GM12892 (cell line): ENCODE measurements around the gene OAF.
A peak's percentile ranks its signal among the peaks of the same experiment; 100 is the strongest.

Source experiments
- DNase-seq: peaks from one replicate; pipeline ENCODE4 v3.0.0; 2011; ENCODE audit not compliant: insufficient read length
- FAIRE-seq: peaks from 2 replicates; lab custom pipeline; 2011; peaks lifted over from hg19 to GRCh38; lab: Jason Lieb, UNC
- POLR2A ChIP-seq: IDR thresholded peaks from 2 replicates; pipeline ENCODE4 v1.6.1; 2011; ENCODE audit warnings: low read depth, low read length, control low read depth
- POLR2AphosphoS5 ChIP-seq: IDR thresholded peaks from 2 replicates; pipeline ENCODE4 v1.6.1; 2011; ENCODE audit warnings: low read depth, low read length, control low read depth
- TAF1 ChIP-seq: IDR thresholded peaks from 2 replicates; pipeline ENCODE4 v1.6.1; 2011; ENCODE audit warnings: low read depth, mild to moderate bottlenecking, control low read depth, low read length, borderline replicate concordance

Gene OAF

DNA sequence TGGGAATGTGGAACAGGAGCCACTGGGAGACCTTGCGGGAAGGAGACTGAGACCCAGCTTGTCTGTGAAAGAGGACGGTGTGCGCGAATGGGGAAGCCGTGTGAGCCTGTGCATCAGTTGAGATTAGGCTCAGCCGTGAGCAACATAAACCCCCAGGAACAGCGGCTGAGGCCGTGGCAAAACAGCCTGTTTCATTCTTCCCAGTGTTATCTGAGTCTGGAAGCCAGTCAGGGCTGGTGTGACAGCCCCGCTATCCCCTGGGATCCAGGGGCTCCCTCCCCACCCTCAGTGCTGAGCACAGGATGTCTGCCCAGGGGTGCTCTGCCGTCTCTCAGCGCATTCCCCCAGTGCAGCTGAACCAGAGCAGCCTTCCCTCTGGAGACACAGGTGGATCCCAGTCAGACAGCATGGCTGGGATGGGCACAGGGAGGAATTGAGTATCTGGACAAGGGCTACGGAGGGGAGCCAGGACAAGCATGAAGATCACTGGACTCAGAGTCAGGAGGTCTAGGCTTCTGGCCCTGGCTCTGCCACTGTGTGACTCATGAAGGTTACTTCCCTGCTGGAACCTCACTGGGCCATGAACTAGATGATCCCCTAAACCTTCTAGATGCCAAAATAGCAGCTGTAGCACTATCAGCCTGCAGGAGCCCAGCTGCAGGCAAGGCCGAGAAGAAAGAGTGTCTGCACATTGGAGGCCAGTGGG, 8.6 kb downstream of the OAF start:
- TF ChIP-seq POLR2A, result no peak
- no peak for TF ChIP-seq POLR2AphosphoS5
- TF ChIP-seq TAF1, result no peak
- FAIRE-seq (no peak), DNase-seq (no peak)

DNA sequence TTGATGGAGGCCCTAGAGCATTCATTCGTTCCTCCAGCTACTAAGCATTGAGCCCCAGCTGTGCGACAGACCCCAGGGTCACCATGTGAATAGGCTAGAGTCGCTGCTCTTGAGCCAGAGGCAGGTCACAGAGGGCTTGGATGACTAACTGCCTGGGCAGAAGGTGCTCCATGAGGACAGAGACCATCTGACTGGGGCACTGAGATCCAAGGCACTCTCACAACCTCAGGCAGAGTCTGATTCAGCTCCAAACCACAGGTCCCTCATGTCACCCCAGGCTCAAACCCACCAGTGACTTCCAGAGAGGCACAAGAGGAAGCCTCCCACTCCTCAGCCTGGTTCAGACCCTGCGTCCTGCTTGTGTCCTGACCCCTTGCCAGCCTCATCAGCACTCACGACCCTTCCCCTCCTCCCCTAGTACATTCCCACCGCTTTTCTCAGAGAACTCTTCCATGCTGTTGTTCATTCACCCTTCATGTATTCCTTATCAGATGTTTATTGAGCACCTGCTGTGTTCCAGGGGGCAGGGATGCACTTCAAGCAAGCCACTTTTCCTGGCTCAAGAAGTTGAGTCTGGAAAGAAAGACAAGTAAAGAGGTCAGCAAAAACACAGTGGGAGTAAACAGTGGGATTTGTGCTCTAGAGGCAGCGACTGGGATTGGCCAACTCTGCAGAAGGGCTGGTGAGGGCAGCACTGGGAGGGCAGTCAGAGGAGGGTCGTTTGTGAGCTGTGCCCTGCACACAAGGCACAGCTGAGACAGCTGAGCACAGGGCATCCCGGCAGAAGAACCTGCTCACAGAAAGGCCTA, 9.3 kb downstream of the OAF start:
- DNase-seq, result no peak
- TF ChIP-seq POLR2A (no peak), POLR2AphosphoS5 (no peak), TAF1 (no peak)
- no peak for FAIRE-seq

DNA sequence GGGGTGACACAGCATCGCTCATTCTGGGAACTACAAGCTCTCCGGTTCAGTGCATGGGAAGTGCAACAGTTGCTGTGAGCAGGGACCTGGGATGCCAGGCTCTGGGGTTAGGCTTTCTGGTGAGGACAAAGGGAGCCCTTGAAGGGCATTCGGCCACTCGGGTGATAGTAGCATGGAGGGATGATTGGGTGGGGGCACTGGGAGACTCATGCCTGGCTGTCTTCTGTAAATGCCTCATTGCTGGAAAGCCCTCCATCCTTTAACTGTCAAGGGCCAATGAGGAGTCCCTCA, 9.9 kb downstream of the OAF start:
- FAIRE-seq (no peak), DNase-seq (no peak)
- TF ChIP-seq POLR2AphosphoS5 (no peak), TAF1 (no peak), POLR2A (no peak)

DNA sequence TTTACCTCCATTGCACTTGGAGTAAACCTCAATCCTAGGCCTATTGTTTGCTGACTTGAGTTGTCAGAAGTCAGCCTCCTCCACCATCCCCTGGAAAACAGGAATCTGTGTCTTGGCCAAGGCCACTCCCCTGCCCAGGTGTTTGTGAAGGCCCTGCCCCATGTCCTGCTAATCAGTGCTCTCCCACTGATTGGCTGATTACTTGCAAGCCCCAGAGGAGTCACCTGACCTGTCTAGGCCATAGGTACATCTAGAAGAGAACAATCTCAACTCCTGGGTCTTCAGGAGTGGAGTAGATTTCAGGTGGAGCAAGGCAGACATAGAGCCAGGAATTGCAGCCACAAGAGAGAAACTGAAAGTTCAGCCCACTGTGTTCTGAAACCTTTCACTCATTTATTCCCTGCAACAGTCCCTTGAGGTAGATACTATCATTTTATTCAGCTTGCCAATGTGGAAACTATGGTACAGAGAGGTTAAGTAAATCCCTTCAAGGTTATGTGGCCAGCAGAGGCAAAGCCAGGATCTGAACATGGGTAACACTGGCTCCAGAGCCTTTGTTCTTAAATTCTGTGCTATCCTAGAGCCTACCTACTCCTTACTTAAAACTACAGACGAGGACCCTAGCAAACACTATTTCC, 10.4 kb downstream of the OAF start:
- FAIRE-seq (peak; percentile 48), DNase-seq (no peak)
- TF ChIP-seq TAF1 (no peak), POLR2AphosphoS5 (no peak), POLR2A (no peak)

DNA sequence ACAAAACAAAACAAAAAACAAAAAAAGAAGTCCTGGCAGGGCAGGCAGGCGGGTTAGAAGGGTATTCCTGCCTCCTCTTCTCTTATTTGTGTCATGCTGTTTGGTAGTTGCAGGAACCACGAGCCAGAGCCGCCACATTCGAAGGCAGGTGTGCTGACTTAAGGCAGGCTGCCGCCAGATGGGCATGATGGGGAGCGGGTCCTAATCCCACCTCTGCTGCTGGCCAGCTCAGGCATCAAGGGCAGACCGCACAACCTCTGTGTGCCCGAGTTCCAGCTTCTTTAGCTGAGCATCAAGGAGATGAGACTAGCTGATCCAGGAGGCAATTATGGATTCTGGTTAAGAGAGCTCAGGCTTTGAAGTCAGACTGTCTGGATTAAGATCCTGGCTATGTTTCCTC, 12.1 kb downstream of the OAF start:
- no peak for TF ChIP-seq POLR2AphosphoS5
- TF ChIP-seq POLR2A, result no peak
- no peak for TF ChIP-seq TAF1
- FAIRE-seq, result no peak
- DNase-seq, result no peak

DNA sequence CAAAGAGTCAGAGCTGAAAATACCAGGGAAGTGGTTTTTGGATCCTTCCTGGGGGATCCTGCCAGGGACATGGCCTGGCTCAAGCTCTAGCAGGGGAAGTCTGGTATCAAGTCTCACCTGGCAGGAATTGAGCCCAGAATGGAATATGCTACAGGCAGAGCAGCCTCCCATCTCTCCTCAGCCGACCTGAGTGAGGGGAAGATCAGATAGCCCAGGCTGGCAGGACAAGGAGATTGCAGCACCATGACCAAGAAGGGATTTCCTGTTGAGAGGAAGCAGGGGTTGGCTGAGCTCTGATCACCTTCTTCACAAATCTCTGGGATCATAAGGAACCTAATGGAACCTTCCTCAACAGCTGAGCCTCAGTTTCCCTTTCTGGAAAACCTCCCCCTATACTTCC, 13.0 kb downstream of the OAF start:
- no peak for TF ChIP-seq TAF1
- TF ChIP-seq POLR2AphosphoS5, result no peak
- no peak for TF ChIP-seq POLR2A
- FAIRE-seq (no peak), DNase-seq (no peak)

DNA sequence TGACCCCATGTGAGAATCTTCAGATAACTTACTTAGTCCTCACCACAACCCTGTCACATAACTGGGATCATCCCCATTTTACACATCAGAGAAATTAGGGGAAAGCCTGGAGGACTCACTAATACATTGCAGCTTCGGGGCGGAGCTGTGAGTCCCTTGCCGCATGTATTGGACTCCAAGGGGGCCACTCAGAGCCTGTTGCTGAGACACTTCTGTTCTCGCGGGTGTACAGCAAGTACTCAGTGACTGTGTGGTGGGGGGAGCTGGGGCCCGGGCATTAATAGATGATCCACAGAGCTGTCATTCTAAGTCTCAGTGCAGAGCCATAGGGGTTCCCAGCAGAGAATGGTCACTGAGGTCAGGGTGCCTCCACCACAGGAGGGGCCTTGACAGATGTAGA, 13.5 kb downstream of the OAF start:
- TF ChIP-seq POLR2A (no peak), TAF1 (no peak), POLR2AphosphoS5 (no peak)
- DNase-seq (no peak), FAIRE-seq (no peak)

DNA sequence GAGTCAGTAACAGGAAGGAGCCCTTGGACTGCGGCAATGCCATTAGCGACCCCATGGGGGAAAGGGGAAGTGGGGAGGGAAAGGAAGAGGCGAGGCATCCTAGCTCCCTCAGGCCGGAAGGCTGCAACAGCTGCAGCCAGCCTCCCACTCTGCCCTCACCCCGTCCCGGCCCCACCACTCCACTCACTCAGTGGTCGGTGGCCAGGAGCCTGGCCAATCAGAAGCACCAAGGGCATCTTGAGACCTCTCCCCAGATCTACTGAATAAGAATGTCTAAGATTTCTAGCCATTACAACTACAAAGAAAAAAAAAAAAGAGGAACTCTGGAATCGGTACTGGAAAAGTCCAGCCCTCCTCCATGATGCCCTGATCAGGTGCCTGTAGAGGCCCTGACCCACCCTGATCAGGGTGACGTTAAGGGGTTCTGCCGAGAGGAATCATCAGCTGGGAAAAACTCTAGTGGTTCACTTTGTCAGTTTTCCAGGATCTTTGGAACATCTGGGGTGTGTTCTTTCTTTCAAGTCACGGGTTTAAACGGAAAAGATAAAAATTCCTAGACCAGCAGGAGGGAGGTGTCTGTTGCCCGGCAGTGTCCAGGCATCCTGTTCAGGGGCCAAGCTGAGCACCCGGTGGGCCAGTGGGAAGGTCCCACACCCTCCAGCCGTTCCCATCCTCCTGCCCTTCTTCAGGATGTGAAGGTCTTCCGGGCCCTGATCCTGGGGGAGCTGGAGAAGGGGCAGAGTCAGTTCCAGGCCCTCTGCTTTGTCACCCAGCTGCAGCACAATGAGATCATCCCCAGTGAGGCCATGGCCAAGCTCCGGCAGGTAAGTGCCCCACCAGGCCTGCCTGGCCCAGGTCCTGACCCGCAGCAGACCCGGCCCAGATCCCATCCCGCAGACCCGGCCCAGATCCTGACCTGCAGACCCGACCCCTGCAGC, 14.4 kb downstream of the OAF start:
- DNase-seq (no peak), FAIRE-seq (peak; percentile 60)
- TF ChIP-seq TAF1 (no peak), POLR2AphosphoS5 (no peak), POLR2A (no peak)

DNA sequence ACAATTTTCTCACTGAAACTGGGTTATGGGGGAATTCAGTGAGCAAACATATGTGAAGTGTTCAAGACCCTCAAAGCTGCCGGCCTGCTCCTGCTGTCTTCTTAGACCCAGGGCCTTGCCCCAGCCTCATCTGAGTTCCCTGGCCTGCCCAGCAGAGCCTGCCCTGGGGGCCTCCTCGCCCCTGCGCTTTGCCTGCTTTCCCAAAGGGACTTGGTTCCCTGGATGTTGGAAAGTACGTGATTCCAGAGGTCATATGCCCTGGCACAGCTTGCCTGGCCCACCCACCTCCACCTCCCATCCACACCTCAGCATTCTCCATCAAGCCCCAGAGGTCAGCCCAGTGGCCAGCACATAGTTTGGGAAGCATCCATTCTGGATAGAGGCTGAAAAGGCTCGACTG, 15.4 kb downstream of the OAF start:
- DNase-seq (no peak), FAIRE-seq (no peak)
- TF ChIP-seq POLR2AphosphoS5 (no peak), TAF1 (no peak), POLR2A (no peak)

DNA sequence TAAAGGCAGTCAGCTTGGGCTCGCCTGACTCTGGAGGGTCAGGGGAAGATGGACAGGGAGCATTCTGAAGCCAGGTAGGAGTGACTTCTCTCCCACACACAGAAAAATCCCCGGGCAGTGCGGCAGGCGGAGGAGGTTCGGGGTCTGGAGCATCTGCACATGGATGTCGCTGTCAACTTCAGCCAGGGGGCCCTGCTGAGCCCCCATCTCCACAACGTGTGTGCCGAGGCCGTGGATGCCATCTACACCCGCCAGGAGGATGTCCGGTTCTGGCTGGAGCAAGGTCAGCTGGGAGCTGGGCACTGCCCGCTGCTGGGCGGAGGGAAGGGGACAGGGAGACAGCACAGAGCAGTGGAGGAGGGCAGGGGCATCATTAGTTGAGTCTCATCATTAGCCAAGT, 15.9 kb downstream of the OAF start:
- no peak for FAIRE-seq
- no peak for TF ChIP-seq POLR2A
- DNase-seq, result no peak

DNA sequence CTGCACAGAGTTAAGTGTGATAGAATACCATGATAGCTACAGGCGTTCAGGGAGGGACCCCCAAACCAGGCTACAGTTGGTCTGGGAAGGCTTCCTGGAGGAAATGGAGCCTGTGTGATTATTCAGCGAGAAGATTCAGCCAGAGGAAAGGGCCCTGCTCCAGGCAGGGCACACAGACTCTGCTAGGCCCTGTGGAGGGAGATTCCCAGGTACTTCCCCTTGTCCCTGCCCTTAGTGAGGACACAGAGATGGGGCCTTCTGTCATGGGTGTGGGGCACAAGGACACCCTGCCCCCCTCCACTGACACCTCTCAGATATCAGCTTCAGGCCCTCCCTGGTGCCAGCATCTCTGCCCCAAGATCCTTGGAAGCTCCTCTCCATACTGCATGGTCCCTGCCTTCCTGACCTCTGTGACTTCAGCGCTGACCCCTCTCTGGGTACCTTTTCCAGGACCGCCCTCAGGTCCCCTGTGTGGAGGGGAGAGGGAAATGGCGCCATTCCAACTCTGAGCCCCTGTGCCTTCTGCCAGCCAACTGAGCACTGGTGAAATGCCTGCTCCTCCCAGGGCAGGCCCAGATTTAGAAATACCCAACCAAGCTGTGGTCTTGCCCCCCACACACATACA, 16.5 kb downstream of the OAF start:
- no peak for TF ChIP-seq TAF1
- TF ChIP-seq POLR2A, result no peak
- TF ChIP-seq POLR2AphosphoS5, result no peak
- FAIRE-seq (peak; percentile 51), DNase-seq (no peak)
